WTC11 (cell line): ENCODE results near the gene FAM177A1.

Experiments used
- CTCF ChIP-seq: fragments of 200-600 bp; IDR thresholded peaks from 2 replicates; pipeline ENCODE4 v1.8.0; 2022; ENCODE audit warnings: antibody characterized with exemption
- SP1 ChIP-seq: sonication (generic); formaldehyde crosslinking; conservative IDR thresholded peaks from 2 replicates; pipeline ENCODE4 v1.8.1; 2022; ENCODE audit warnings: missing genetic modification reagents

GRCh38 chr14:35004839-35005238 is 41.2 kb upstream of the FAM177A1 start:
- no peak for TF ChIP-seq CTCF
- TF ChIP-seq SP1 = no peak
